ENCODE results near the gene INPP4B.
"Not testable (repeated sequence)": the region's sequence is repeated elsewhere in the genome, so short reads cannot be mapped to it uniquely, and the experiment has no call there.

Gene INPP4B

GRCh38 chr4:142811034-142811433 is 35.1 kb downstream of the INPP4B start:
- DNase-seq (ENCODE audit: low read depth, low spot score): no peak
- ChIA-PET POLR2A (no interaction called here), CTCF (no interaction called here)
- TF ChIP-seq, protein P1, sequence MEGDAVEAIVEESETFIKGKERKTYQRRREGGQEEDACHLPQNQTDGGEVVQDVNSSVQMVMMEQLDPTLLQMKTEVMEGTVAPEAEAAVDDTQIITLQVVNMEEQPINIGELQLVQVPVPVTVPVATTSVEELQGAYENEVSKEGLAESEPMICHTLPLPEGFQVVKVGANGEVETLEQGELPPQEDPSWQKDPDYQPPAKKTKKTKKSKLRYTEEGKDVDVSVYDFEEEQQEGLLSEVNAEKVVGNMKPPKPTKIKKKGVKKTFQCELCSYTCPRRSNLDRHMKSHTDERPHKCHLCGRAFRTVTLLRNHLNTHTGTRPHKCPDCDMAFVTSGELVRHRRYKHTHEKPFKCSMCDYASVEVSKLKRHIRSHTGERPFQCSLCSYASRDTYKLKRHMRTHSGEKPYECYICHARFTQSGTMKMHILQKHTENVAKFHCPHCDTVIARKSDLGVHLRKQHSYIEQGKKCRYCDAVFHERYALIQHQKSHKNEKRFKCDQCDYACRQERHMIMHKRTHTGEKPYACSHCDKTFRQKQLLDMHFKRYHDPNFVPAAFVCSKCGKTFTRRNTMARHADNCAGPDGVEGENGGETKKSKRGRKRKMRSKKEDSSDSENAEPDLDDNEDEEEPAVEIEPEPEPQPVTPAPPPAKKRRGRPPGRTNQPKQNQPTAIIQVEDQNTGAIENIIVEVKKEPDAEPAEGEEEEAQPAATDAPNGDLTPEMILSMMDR (IDR thresholded peaks at IDR 0.05; ENCODE audit: insufficient read depth, low read length, missing control alignments): no peak
- no peak overlapping the region for H3K4me3 ChIP-seq (ENCODE audit: low read depth, low read length)

- H3K4me3 ChIP-seq (ENCODE audit: low read depth, low read length): no peak overlapping the region
- CTCF ChIA-PET: no interaction called here
- POLR2A ChIA-PET: no interaction called here
- TF ChIP-seq, protein P1 (IDR thresholded peaks at IDR 0.05; ENCODE audit: insufficient read depth, low read length, missing control alignments): no peak
- DNase-seq (ENCODE audit: low read depth, low spot score): no peak
Measured at GRCh38 chr4:142809559-142809958, 36.5 kb downstream of the INPP4B start.

- DNase-seq (ENCODE audit: low read depth, low spot score); CTCF ChIA-PET; POLR2A ChIA-PET; H3K4me3 ChIP-seq (ENCODE audit: low read depth, low read length): not testable (repeated sequence)
Measured at GRCh38 chr4:142803879-142804278, 42.2 kb downstream of the INPP4B start.

GRCh38 chr4:142801966-142802365 is 44.1 kb downstream of the INPP4B start:
- DNase-seq (ENCODE audit: low read depth, low spot score): no peak
- TF ChIP-seq, protein P1 (IDR thresholded peaks at IDR 0.05; ENCODE audit: insufficient read depth, low read length, missing control alignments): no peak
- no peak overlapping the region for H3K4me3 ChIP-seq (ENCODE audit: low read depth, low read length)
- POLR2A ChIA-PET: no interaction called here
- CTCF ChIA-PET: no interaction called here

- ChIA-PET CTCF (no interaction called here), POLR2A (no interaction called here)
- H3K4me3 ChIP-seq (ENCODE audit: low read depth, low read length): no peak overlapping the region
- no peak for DNase-seq (ENCODE audit: low read depth, low spot score)
- TF ChIP-seq, protein P1 (IDR thresholded peaks at IDR 0.05; ENCODE audit: insufficient read depth, low read length, missing control alignments): no peak
Measured at GRCh38 chr4:142781114-142781513, 65.0 kb downstream of the INPP4B start.

DNA sequence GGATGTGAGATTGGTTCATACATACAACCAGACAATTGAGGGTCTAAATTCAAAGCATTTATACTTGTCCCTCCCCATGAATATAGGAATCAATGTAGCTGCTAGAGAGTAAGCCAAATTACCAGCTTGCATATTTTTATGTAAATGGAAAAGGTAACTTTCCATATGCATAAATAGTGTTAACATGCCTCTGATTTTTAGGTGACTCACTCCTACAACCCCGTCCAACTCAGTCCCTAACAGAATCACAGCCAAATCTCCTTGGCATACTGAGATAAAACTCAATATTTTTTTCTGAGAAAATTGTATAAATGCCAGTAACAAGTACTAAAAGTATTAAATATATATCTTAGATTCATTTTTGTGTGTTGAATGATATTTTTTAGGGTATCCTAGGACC is 67.2 kb downstream of the INPP4B start:
- ChIA-PET POLR2A (no interaction called here), CTCF (no interaction called here)
- H3K4me3 ChIP-seq (ENCODE audit: low read depth, low read length): no peak overlapping the region
- no peak for DNase-seq (ENCODE audit: low read depth, low spot score)
- TF ChIP-seq, protein P1 (IDR thresholded peaks at IDR 0.05; ENCODE audit: insufficient read depth, low read length, missing control alignments): no peak

- CTCF ChIA-PET: no interaction called here
- peak; percentile 2 for DNase-seq (ENCODE audit: low read depth, low spot score)
Measured at GRCh38 chr4:142778430-142778829, 67.7 kb downstream of the INPP4B start.

More at GRCh38 chr4:142778430-142778829, 67.7 kb downstream of the INPP4B start:
- POLR2A ChIA-PET: no interaction called here
- TF ChIP-seq, protein P1 (IDR thresholded peaks at IDR 0.05; ENCODE audit: insufficient read depth, low read length, missing control alignments): no peak
- no peak overlapping the region for H3K4me3 ChIP-seq (ENCODE audit: low read depth, low read length)

Data from AG04449 (cell line).